K562 (cell line): ENCODE data around the gene NOP14. TPM values are rescaled to one million over a fixed set of nuclear protein-coding genes. Genes with fewer than 3 reads are reported as not detected.
A peak's percentile ranks its signal among the peaks of the same experiment; 100 is the strongest.

ENCODE experiments used
- CHD1 ChIP-seq: fragments of 200-600 bp; sonication (generic); IDR thresholded peaks from one replicate; pipeline ENCODE4 v1.6.1; 2012; ENCODE audit warnings: mild to moderate bottlenecking, moderate library complexity, low read length, inconsistent platforms
- EP300 ChIP-seq: IDR thresholded peaks from 2 replicates; pipeline ENCODE4 v1.6.1; 2012; ENCODE audit warnings: low read length, improper control_type of control experiment
- ESRRA ChIP-seq: fragments of 450-650 bp; IDR thresholded peaks from 2 replicates; pipeline ENCODE4 v1.6.1; 2014; ENCODE audit warnings: low read depth, mild to moderate bottlenecking, moderate library complexity, borderline replicate concordance
- HMG20B ChIP-seq: fragments of 250-450 bp; sonication (Bioruptor Pico); IDR thresholded peaks from 2 replicates; pipeline ENCODE4 v1.5.0; 2021; ENCODE audit warnings: mild to moderate bottlenecking
- KAT7 ChIP-seq: sonication (generic); formaldehyde crosslinking; IDR thresholded peaks from 2 replicates; pipeline ENCODE4 v1.8.0; 2022; ENCODE audit warnings: missing genetic modification reagents, mild to moderate bottlenecking, borderline replicate concordance
- KDM4B ChIP-seq, 2 experiments: fragments of 450-650 bp in 1 of 2; sonication (generic) in 1 of 2; IDR thresholded peaks; 2 replicates each; pipeline ENCODE4 v1.6.1; 2016 to 2017; ENCODE audit warnings: borderline replicate concordance in 2 of 2, antibody characterized with exemption in 1 of 2, low read depth in 1 of 2, mild to moderate bottlenecking in 1 of 2
- MGA ChIP-seq: fragments of 450-650 bp; IDR thresholded peaks from 2 replicates; pipeline ENCODE4 v1.6.1; 2016; ENCODE audit warnings: mild to moderate bottlenecking, moderate library complexity
- RERE ChIP-seq: sonication (generic); formaldehyde crosslinking; IDR thresholded peaks from 2 replicates; pipeline ENCODE4 v1.8.0; 2023; ENCODE audit warnings: missing genetic modification reagents, mild to moderate bottlenecking, borderline replicate concordance
- TGIF2 ChIP-seq: sonication (generic); formaldehyde crosslinking; IDR thresholded peaks from 2 replicates; pipeline ENCODE4 v1.8.1; 2022; ENCODE audit warnings: mild to moderate bottlenecking, missing genetic modification reagents, moderate library complexity
- ZBTB1 ChIP-seq: sonication (generic); formaldehyde crosslinking; IDR thresholded peaks from 2 replicates; pipeline ENCODE4 v1.8.1; 2023; ENCODE audit warnings: missing genetic modification reagents, low read depth, mild to moderate bottlenecking, borderline replicate concordance
- polyA plus RNA-seq, 8 experiments: library from polyadenylated mRNA; depleted of rRNA in 4 of 8; stranded (reverse) in 5 of 8; unstranded in 3 of 8; fragments of >200 nt; fragmentation: Nextera tagmentation in 2 of 8; fragmentation: Illumina TruSeq in 1 of 8; extraction: Ambion mirVana in 2 of 8; extraction: Trizol in 1 of 8; gene quantifications; 2 replicates each; pipeline versions ENCODE4 v1.2.1 to v1.2.3, GENCODE V29; 2011 to 2014; ENCODE audit warnings: inconsistent platforms in 1 of 8, missing spikeins in 1 of 8
- total RNA-seq, 7 experiments: library from RNA; depleted of rRNA in 6 of 7; stranded (reverse); fragments of >200 nt in 6 of 7; fragmentation: Illumina TruSeq in 2 of 7; extraction: Trizol in 2 of 7; gene quantifications; 2 replicates each; pipeline versions ENCODE4 v1.2.1 to v1.2.3, GENCODE V29; 2011 to 2021; ENCODE audit warnings: low replicate concordance in 1 of 7

NOP14 gene
- total and polyA plus RNA-seq, 9 of the 15 experiments (the other 6 are each of a cell fraction or from before 2014, with no cell fraction given): 12.7 to 76.0 (median 50.9) TPM

- TF ChIP-seq MGA: peak; percentile 23; the same call in 1 of the 2 replicates
- TF ChIP-seq CHD1: peak; percentile 19
- TF ChIP-seq KAT7 (CRISPR knock-in tag): peak; percentile 80; the same call in 1 of the 2 replicates
- TF ChIP-seq ZBTB1: 0 out of 2 replicates have a peak, but pooled peaks have one; percentile 57
- peak; percentile 44; the same call in 1 of the 2 replicates for TF ChIP-seq ESRRA
- peak; percentile 31; the same call in 1 of the 2 replicates for TF ChIP-seq TGIF2 (CRISPR knock-in tag)
- no peak for TF ChIP-seq EP300
- no peak for TF ChIP-seq HMG20B (CRISPR knock-in tag)
- no peak for TF ChIP-seq RERE (CRISPR knock-in tag)
- TF ChIP-seq KDM4B (IDR thresholded peaks at IDR 0.05; ENCODE audit: borderline replicate concordance in 2 of 2, low read depth in 1 of 2): 0 out of 4 replicates have a peak, but pooled peaks of 1 of the 2 experiments have one; percentile 3
Measured at GRCh38 chr4:2963966-2964471, 813 bp upstream of the NOP14 start (continued).
